Astrocyte (in vitro differentiated cells and primary cell): ENCODE results near the gene TERT.

ENCODE experiments used
- CTCF ChIP-seq: IDR thresholded peaks from 2 replicates; pipeline ENCODE4 v1.5.1; 2011; ENCODE audit warnings: low read depth, mild to moderate bottlenecking, inconsistent platforms, low read length, moderate library complexity; ENCODE audit not compliant: insufficient read depth
- EZH2 ChIP-seq: IDR thresholded peaks from 2 replicates; pipeline ENCODE4 v1.6.1; 2012; ENCODE audit warnings: mild to moderate bottlenecking, low read length, inconsistent platforms; ENCODE audit not compliant: insufficient read depth

- no peak for TF ChIP-seq CTCF
- no peak for TF ChIP-seq EZH2
Measured at GRCh38 chr5:1285141-1285540, 9.7 kb downstream of the TERT start.
